HepG2 (cell line): ENCODE measurements around the gene PARD3. TPM values are rescaled to one million over a fixed set of nuclear protein-coding genes. Genes with fewer than 3 reads are reported as not detected.

Experiments
- ATAC-seq: fragments of 200-7000 bp; cut with Tn5 transposase; 3 replicates; pipeline ENCODE4 v1.9.1; 2020; ENCODE audit warnings: mild to moderate bottlenecking, moderate library complexity
- BruUV-seq: library from RNA; stranded (reverse); fragments of 400-500 nt; replicated peaks from 2 replicates; lab custom pipeline; 2021; lab: Mats Ljungman, UMichigan
- CTCF ChIA-PET: fragments of 300-600 bp; formaldehyde crosslinking; extraction: SDS; loops from one replicate; lab custom pipeline; 2021; ENCODE audit warnings: low total read pairs, inconsistent platforms, low intra/inter-chr PET ratio; lab: Yijun Ruan, JAX
- POLR2A ChIA-PET: fragments of 350-600 bp; sonication (Branson Sonifier 250); formaldehyde crosslinking; loops from one replicate; lab custom pipeline; 2020; ENCODE audit warnings: antibody characterized with exemption, inconsistent platforms; lab: Yijun Ruan, JAX
- DNase-seq: peaks from one replicate; pipeline ENCODE4 v3.0.0-alpha.2; 2015; ENCODE audit warnings: low spot score
- FAIRE-seq: peaks from 3 replicates; lab custom pipeline; 2011; peaks lifted over from hg19 to GRCh38; lab: Jason Lieb, UNC
- H2AFZ ChIP-seq: one replicate; pipeline ENCODE4 v1.6.1; 2011; ENCODE audit warnings: low read length, inconsistent platforms
- H3K27ac ChIP-seq: fragments of 300-600 bp; 3 replicates; pipeline ENCODE4 v1.8.0; 2011; ENCODE audit warnings: mixed run types, mild to moderate bottlenecking, mixed read lengths, low read length, inconsistent platforms; ENCODE audit not compliant: insufficient read depth; ENCODE audit errors: extremely low read length
- H3K27me3 ChIP-seq, 2 experiments: fragments of 200-600 bp in 1 of 2; 2 replicates in 1 of 2; 3 replicates in 1 of 2; pipeline versions ENCODE4 v1.6.0 to v1.8.0; 2011; ENCODE audit warnings: low read length in 2 of 2, mild to moderate bottlenecking in 2 of 2, moderate library complexity in 2 of 2, inconsistent platforms in 1 of 2; ENCODE audit not compliant: insufficient read depth in 2 of 2, control insufficient read depth in 1 of 2
- H3K36me3 ChIP-seq, 2 experiments: fragments of 200-600 bp in 1 of 2; replicated peaks in 1 of 2; 2 replicates in 1 of 2; 3 replicates in 1 of 2; pipeline versions ENCODE4 v1.5.1 to v1.8.0; 2011; ENCODE audit warnings: low read length in 2 of 2, inconsistent platforms in 1 of 2; ENCODE audit not compliant: insufficient read depth in 2 of 2, control insufficient read depth in 1 of 2
- H3K4me1 ChIP-seq: 2 replicates; pipeline ENCODE4 v1.5.1; 2012; ENCODE audit warnings: low read length, inconsistent platforms; ENCODE audit not compliant: insufficient read depth
- H3K4me2 ChIP-seq: 2 replicates; pipeline ENCODE4 v1.6.0; 2011; ENCODE audit warnings: low read depth, low read length, inconsistent platforms
- H3K4me3 ChIP-seq, 3 experiments: fragments of 200-600 bp in 1 of 3; sonication (generic), shearing (Covaris generic) in 1 of 3; replicated peaks in 1 of 3; 2 replicates each; pipeline ENCODE4 v1.5.1; 2011 to 2016; ENCODE audit warnings: low read length in 3 of 3, inconsistent platforms in 2 of 3, low read depth in 2 of 3, mild to moderate bottlenecking in 2 of 3, control low read depth in 1 of 3, mixed read lengths in 1 of 3; ENCODE audit not compliant: insufficient read depth in 1 of 3
- H3K79me2 ChIP-seq: one replicate; pipeline ENCODE4 v1.6.1; 2011; ENCODE audit warnings: low read length, inconsistent platforms; ENCODE audit not compliant: insufficient read depth
- H3K9ac ChIP-seq: 2 replicates; pipeline ENCODE4 v1.6.0; 2011; ENCODE audit warnings: mild to moderate bottlenecking, low read depth, low read length, inconsistent platforms; ENCODE audit not compliant: insufficient read depth
- H3K9me3 ChIP-seq: 2 replicates; pipeline ENCODE4 v1.5.1; 2012; ENCODE audit warnings: mild to moderate bottlenecking, low read length
- H4K20me1 ChIP-seq: 2 replicates; pipeline ENCODE4 v1.6.0; 2011; ENCODE audit warnings: inconsistent platforms, mild to moderate bottlenecking, low read length, moderate library complexity; ENCODE audit not compliant: insufficient read depth
- ARHGAP35 ChIP-seq: sonication (generic); formaldehyde crosslinking; IDR thresholded peaks from 2 replicates; pipeline ENCODE4 v1.9.0; 2022; ENCODE audit warnings: mild to moderate bottlenecking, inconsistent platforms, moderate library complexity, missing genetic modification reagents, borderline replicate concordance
- CCDC6 ChIP-seq: sonication (generic); formaldehyde crosslinking; IDR thresholded peaks from 2 replicates; pipeline ENCODE4 v1.8.1; 2022; ENCODE audit warnings: mild to moderate bottlenecking, missing genetic modification reagents, moderate library complexity
- HDAC6 ChIP-seq: fragments of 200-600 bp; sonication (generic); IDR thresholded peaks from 2 replicates; pipeline ENCODE4 v1.7.0; 2017; ENCODE audit warnings: mild to moderate bottlenecking, antibody characterized with exemption, low read length, low read depth
- MAX ChIP-seq: IDR thresholded peaks from 2 replicates; pipeline ENCODE4 v1.6.1; 2012; ENCODE audit warnings: inconsistent platforms
- NFRKB ChIP-seq: fragments of 450-650 bp; IDR thresholded peaks from 2 replicates; pipeline ENCODE4 v1.6.1; 2017
- RFXANK ChIP-seq: IDR thresholded peaks from 2 replicates; pipeline ENCODE4 v1.6.1; 2016
- SRSF4 ChIP-seq: fragments of 200-400 bp; formaldehyde crosslinking; IDR thresholded peaks from one replicate; pipeline ENCODE4 v1.6.1; 2018; ENCODE audit warnings: mild to moderate bottlenecking, low read depth, low read length, moderate library complexity; ENCODE audit not compliant: poor library complexity, severe bottlenecking
- U2AF1 ChIP-seq: fragments of 200-400 bp; formaldehyde crosslinking; optimal IDR thresholded peaks from 2 replicates; pipeline ENCODE3; 2017; ENCODE audit warnings: mild to moderate bottlenecking, low read depth, low read length
- ZFP36L1 ChIP-seq: sonication (generic); formaldehyde crosslinking; IDR thresholded peaks from 2 replicates; pipeline ENCODE4 v1.8.0; 2022; ENCODE audit warnings: mild to moderate bottlenecking, missing genetic modification reagents, moderate library complexity
- ZFX ChIP-seq: sonication (generic); formaldehyde crosslinking; IDR thresholded peaks from 2 replicates; pipeline ENCODE4 v1.4.0; 2020; ENCODE audit warnings: mild to moderate bottlenecking, low read depth, missing genetic modification reagents, moderate library complexity
- ZNF121 ChIP-seq: sonication (generic); formaldehyde crosslinking; IDR thresholded peaks from 2 replicates; pipeline ENCODE4 v1.5.0; 2020; ENCODE audit warnings: mild to moderate bottlenecking, missing genetic modification reagents
- ZNF512 ChIP-seq: sonication (generic); formaldehyde crosslinking; IDR thresholded peaks from 2 replicates; pipeline ENCODE4 v1.4.0; 2020; ENCODE audit warnings: mild to moderate bottlenecking, missing genetic modification reagents
- ZNF7 ChIP-seq: IDR thresholded peaks from 2 replicates; pipeline ENCODE4 v1.6.1; 2016; ENCODE audit warnings: missing biosample characterization, missing genetic modification reagents
- ZNF816 ChIP-seq: sonication (generic); formaldehyde crosslinking; IDR thresholded peaks from 2 replicates; pipeline ENCODE4 v1.8.0; 2022; ENCODE audit warnings: missing genetic modification reagents, mild to moderate bottlenecking, borderline replicate concordance
- WGBS: methylation state at CpG from one replicate; pipeline ENCODE4 v1.1.6; 2017; ENCODE audit warnings: low lambda C conversion rate; 5-methylcytosine and 5-hydroxymethylcytosine counted together
- in situ Hi-C: cut with HindIII; loops from 2 replicates; pipeline ENCODE4 v1.10.0; 2017; ENCODE audit warnings: low pct_unique_long_range_greater_than_20kb; ENCODE audit not compliant: extremely low pct_ligation_motif_present
- intact Hi-C: fragments of 100-400 bp; cut with micrococcal nuclease; formaldehyde crosslinking; loops from one replicate; pipeline ENCODE4 v1.10.0; 2022; ENCODE audit not compliant: unreplicated experiment
- polyA plus RNA-seq, 8 experiments: library from polyadenylated mRNA; depleted of rRNA in 3 of 8; stranded (reverse) in 7 of 8; unstranded in 1 of 8; fragments of >200 nt; fragmentation: Illumina TruSeq in 4 of 8; extraction: Trizol in 4 of 8; gene quantifications; 2 replicates each; pipeline versions ENCODE4 v1.2.1 to v1.2.3, GENCODE V29; 2011 to 2016; ENCODE audit warnings: low read depth in 4 of 8, missing spikeins in 1 of 8, mixed read lengths in 1 of 8; ENCODE audit not compliant: insufficient read depth in 1 of 8
- total RNA-seq, 5 experiments: library from RNA; depleted of rRNA; stranded (reverse); fragments of >200 nt; fragmentation: Illumina TruSeq; extraction: Trizol; gene quantifications; 2 replicates each; pipeline ENCODE4 v1.2.3, GENCODE V29; 2016; ENCODE audit warnings: low read depth in 1 of 5
- TF ChIP-seq, protein P1 (sequence below): sonication (generic); formaldehyde crosslinking; IDR thresholded peaks from 2 replicates; pipeline ENCODE4 v1.8.0; 2023; ENCODE audit warnings: mild to moderate bottlenecking, missing genetic modification reagents

The PARD3 gene
- total and polyA plus RNA-seq, 2 of the 13 experiments (the other 11 are each of a cell fraction or from before 2014, with no cell fraction given): 40.9 to 60.0 TPM

DNA sequence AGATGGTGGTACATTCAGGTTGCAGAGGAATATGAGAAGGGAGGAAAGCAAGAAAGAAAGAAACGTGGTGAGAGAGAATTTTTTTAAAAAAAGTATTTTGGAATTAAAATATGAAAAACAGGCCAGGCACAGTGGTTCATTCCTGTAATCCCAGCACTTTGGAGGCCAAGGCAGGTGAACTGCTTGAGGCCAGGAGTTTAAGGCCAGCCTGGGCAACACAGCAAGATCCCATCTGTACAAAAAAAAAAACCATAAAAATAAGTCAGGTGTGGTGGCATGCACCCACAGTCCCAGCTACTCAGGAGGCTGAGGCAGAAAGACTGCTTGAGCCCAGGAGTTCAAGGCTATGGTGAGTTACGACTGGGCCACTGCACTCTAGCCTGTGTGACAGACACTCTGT lies 112.1 kb downstream of the PARD3 start:
- Histone ChIP-seq H3K9me3 (no peaks in the 10 kb centered on the region), H3K36me3 (no peaks in the 10 kb centered on the region), H3K27ac (no peak overlapping the region), H3K79me2 (peaks cover 78% of the 10 kb centered on the region), H3K4me2 (no peak overlapping the region), H3K9ac (no peak overlapping the region), H2AFZ (no peak overlapping the region), H3K27me3 (no peaks in the 10 kb centered on the region; a peak in 1 of 5 replicates), H3K4me1 (peaks cover 76% of the 10 kb centered on the region), H3K4me3 (no peak overlapping the region), H4K20me1 (peaks cover 11% of the 10 kb centered on the region)
- ATAC-seq: peak; percentile 31; the same call in 1 of the 3 replicates
- in situ Hi-C loops: no loop called here
- no peak for DNase-seq
- 87% methylated on average over 2 of the region's 2 CpGs for WGBS
- BruUV-seq: no TSS peak
- TF ChIP-seq ZNF121 (CRISPR knock-in tag) (peak; percentile 90), ZNF512 (CRISPR knock-in tag) (no peak), NFRKB (no peak), HDAC6 (no peak), CCDC6 (CRISPR knock-in tag) (no peak)
- intact Hi-C loops: no loop called here
- FAIRE-seq: no peak
- ChIA-PET CTCF (no interaction called here), POLR2A (no interaction called here)

DNA sequence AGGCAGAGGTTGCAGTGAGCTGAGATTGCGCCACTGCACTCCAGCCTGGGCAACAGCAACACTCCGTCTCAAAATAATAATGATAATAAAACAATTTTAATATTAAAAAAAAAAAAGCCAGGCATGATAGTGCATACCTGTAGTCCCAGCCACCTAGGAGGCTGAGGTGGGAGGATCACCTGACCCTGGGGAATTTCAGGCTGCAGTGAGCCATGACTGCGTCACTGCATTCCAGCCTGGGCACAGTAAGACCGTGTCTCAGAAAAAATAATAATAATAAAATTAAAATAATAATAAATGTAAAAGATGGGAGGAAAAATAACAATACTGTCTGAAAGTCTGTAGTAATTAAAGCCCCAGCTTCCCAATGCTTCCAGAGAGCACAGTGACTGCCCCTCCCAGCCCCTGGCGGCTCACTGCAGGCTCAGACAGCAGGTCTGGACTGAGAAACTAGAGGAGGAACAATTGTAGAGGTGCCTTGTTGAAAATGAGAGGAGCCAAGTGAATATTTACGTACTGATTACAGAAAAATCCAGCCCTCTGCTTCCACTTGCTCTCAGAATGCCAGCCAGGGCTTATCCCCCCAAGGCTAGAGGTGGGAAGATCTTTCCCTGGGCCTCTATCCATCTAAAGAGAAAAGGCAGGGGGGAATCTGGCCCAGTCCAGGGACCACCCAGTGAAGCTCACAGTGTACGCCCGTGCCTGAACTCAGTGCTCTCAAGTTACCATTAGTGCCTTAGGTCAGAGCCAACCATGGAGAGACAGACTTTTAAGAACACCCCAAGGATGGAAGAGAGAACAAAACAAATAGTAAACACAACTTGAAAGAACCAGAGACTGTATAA lies 112.8 kb downstream of the PARD3 start:
- intact Hi-C loops: no loop called here
- in situ Hi-C loops: no loop called here
- TF ChIP-seq RFXANK (CRISPR knock-in tag) (no peak), ZNF7 (no peak), SRSF4 (no peak), U2AF1 (no peak), ZNF816 (CRISPR knock-in tag) (no peak), MAX (no peak), ARHGAP35 (CRISPR knock-in tag) (no peak), ZFP36L1 (CRISPR knock-in tag) (no peak), ZFX (CRISPR knock-in tag) (no peak)
- TF ChIP-seq, protein P1, sequence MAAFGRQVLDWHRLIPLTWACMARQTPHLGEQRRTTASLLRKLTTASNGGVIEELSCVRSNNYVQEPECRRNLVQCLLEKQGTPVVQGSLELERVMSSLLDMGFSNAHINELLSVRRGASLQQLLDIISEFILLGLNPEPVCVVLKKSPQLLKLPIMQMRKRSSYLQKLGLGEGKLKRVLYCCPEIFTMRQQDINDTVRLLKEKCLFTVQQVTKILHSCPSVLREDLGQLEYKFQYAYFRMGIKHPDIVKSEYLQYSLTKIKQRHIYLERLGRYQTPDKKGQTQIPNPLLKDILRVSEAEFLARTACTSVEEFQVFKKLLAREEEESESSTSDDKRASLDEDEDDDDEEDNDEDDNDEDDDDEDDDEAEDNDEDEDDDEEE (CRISPR knock-in tag): no peak

More for the DNA sequence above, 112.8 kb downstream of the PARD3 start:
- no peak overlapping the region for H3K9ac ChIP-seq
- H3K4me3 ChIP-seq: no peak overlapping the region
- H3K9me3 ChIP-seq: no peaks in the 10 kb centered on the region
- no peak overlapping the region for H3K4me2 ChIP-seq
- peaks cover 10% of the 10 kb centered on the region for H4K20me1 ChIP-seq
- ATAC-seq (peak; percentile 48; the same call in 2 of the 3 replicates), DNase-seq (no peak), FAIRE-seq (no peak)
- no peaks in the 10 kb centered on the region for H3K36me3 ChIP-seq
- no peak overlapping the region for H3K27ac ChIP-seq
- H3K4me1 ChIP-seq: peaks cover 77% of the 10 kb centered on the region
- 94% methylated on average over 8 of the region's 8 CpGs for WGBS
- POLR2A ChIA-PET: no interaction called here
- no TSS peak for BruUV-seq
- H3K27me3 ChIP-seq: no peaks in the 10 kb centered on the region; a peak in 1 of 5 replicates
- CTCF ChIA-PET: no interaction called here
- H2AFZ ChIP-seq: no peak overlapping the region
- peaks cover 80% of the 10 kb centered on the region for H3K79me2 ChIP-seq
